ENCODE measurements around the gene LMO1.

DNA sequence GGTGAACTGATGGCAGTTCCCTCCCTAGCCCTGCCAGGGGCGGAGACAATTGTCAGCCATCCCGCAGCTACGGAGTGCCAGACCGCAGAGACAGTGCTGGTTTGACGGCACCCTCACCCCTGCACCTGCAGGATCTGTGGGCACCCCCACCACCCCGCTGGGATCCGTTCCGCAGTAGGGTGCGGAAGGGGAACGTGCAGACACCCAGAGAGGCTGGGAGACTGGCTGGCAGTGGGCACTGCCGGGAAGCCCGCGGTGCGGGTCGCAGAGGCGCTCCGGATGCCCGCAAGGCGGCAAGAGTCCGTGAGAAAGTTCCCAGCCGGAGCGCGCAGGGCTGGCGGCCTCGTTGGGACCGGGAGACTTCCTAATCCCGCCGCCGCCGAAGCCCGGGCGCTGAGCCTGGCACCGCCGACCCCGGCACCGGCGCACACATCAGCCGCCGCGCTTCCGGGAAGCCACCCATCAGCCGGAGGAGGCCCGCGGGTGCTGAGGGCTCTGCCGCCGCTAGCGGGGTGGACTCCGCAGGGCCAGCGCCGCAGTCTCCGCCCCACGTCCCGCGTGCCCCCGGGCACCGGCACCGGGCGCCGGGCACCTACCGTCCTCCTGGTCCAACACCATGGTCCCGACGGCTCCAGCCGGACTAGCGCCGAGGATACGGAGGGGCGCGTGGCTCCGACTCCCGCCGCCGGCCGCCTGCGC lies 4.3 kb upstream of the LMO1 start:
- TF ChIP-seq, protein P1, sequence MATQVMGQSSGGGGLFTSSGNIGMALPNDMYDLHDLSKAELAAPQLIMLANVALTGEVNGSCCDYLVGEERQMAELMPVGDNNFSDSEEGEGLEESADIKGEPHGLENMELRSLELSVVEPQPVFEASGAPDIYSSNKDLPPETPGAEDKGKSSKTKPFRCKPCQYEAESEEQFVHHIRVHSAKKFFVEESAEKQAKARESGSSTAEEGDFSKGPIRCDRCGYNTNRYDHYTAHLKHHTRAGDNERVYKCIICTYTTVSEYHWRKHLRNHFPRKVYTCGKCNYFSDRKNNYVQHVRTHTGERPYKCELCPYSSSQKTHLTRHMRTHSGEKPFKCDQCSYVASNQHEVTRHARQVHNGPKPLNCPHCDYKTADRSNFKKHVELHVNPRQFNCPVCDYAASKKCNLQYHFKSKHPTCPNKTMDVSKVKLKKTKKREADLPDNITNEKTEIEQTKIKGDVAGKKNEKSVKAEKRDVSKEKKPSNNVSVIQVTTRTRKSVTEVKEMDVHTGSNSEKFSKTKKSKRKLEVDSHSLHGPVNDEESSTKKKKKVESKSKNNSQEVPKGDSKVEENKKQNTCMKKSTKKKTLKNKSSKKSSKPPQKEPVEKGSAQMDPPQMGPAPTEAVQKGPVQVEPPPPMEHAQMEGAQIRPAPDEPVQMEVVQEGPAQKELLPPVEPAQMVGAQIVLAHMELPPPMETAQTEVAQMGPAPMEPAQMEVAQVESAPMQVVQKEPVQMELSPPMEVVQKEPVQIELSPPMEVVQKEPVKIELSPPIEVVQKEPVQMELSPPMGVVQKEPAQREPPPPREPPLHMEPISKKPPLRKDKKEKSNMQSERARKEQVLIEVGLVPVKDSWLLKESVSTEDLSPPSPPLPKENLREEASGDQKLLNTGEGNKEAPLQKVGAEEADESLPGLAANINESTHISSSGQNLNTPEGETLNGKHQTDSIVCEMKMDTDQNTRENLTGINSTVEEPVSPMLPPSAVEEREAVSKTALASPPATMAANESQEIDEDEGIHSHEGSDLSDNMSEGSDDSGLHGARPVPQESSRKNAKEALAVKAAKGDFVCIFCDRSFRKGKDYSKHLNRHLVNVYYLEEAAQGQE (IDR thresholded peaks at IDR 0.05; ENCODE audit: low read depth): no peak
- TF ChIP-seq YY1 (IDR thresholded peaks at IDR 0.05; ENCODE audit: low read depth) (no peak), TCF12 (IDR thresholded peaks at IDR 0.05; ENCODE audit: low read depth) (no peak), EP300 (IDR thresholded peaks at IDR 0.05; ENCODE audit: borderline replicate concordance) (no peak), RAD21 (IDR thresholded peaks at IDR 0.05; ENCODE audit: low read depth) (no peak), NFIC (IDR thresholded peaks at IDR 0.05) (no peak), EGR1 (IDR thresholded peaks at IDR 0.05) (no peak), ZBTB7A (IDR thresholded peaks at IDR 0.05; ENCODE audit: low read depth) (no peak), FOXM1 (IDR thresholded peaks at IDR 0.05; ENCODE audit: borderline replicate concordance, low read depth) (no peak), TAF1 (IDR thresholded peaks at IDR 0.05; ENCODE audit: low read depth) (no peak), CEBPB (IDR thresholded peaks at IDR 0.05) (no peak), CREB1 (IDR thresholded peaks at IDR 0.05; ENCODE audit: low read depth) (no peak)
- TF ChIP-seq, protein P2, sequence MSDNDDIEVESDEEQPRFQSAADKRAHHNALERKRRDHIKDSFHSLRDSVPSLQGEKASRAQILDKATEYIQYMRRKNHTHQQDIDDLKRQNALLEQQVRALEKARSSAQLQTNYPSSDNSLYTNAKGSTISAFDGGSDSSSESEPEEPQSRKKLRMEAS (IDR thresholded peaks at IDR 0.05): no peak
- TF ChIP-seq, protein P3, sequence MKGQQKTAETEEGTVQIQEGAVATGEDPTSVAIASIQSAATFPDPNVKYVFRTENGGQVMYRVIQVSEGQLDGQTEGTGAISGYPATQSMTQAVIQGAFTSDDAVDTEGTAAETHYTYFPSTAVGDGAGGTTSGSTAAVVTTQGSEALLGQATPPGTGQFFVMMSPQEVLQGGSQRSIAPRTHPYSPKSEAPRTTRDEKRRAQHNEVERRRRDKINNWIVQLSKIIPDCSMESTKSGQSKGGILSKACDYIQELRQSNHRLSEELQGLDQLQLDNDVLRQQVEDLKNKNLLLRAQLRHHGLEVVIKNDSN (IDR thresholded peaks at IDR 0.05): no peak

Data from Ishikawa (cell line).